ENCODE results near the gene CD300LD. TPM values are rescaled to one million over a fixed set of nuclear protein-coding genes. Genes with fewer than 3 reads are reported as not detected.

The CD300LD gene
- total RNA-seq, 1 experiment from 2014 or later: not detected

DNA sequence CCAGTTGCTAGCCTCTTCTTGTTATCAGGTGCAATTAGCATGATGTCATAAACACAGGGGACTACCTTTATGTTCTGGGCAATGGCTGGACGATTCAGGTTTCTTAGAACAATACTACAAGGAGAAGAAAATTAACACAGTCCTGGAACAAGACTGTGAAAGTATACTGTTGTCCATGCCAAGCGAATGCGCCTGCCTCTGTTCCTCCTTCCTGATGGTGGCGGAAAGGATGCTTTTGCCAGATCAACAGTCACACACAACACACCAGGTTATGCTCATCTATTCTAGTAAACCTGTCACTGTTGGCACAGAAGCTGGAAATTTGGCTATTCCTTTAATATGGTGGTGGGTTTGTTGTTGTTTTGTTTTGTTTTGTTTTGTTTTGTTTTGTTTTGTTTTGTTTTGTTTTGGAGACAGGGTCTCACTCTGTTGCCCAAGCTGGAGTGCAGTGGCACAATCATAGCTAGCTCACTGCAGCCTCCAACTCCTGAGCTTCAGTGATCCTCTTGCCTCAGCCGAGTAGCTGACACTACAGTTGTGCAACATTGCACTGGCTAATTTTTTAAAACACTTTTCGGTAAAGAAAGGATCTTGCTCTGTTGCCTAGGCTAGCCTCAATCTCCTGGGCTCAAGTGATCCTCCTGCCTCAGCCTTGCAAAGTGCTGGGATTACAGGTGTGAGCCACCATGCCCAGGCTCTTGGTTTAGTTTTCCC is 3.1 kb upstream of the CD300LD start:
- Mint-ChIP-seq H3K27ac (ENCODE audit: low read depth, unreplicated experiment) (no peak overlapping the region), H3K4me3 (ENCODE audit: unreplicated experiment) (no peak overlapping the region), H3K36me3 (ENCODE audit: insufficient read depth, unreplicated experiment) (no peaks in the 10 kb centered on the region), H3K9me3 (ENCODE audit: unreplicated experiment) (no peaks in the 10 kb centered on the region), H3K4me1 (ENCODE audit: insufficient read depth, unreplicated experiment) (peaks cover 21% of the 10 kb centered on the region), H3K27me3 (ENCODE audit: insufficient read depth, unreplicated experiment) (no peaks in the 10 kb centered on the region)
- DNase-seq (ENCODE audit: unreplicated experiment): no peak
- TF ChIP-seq, protein P1, sequence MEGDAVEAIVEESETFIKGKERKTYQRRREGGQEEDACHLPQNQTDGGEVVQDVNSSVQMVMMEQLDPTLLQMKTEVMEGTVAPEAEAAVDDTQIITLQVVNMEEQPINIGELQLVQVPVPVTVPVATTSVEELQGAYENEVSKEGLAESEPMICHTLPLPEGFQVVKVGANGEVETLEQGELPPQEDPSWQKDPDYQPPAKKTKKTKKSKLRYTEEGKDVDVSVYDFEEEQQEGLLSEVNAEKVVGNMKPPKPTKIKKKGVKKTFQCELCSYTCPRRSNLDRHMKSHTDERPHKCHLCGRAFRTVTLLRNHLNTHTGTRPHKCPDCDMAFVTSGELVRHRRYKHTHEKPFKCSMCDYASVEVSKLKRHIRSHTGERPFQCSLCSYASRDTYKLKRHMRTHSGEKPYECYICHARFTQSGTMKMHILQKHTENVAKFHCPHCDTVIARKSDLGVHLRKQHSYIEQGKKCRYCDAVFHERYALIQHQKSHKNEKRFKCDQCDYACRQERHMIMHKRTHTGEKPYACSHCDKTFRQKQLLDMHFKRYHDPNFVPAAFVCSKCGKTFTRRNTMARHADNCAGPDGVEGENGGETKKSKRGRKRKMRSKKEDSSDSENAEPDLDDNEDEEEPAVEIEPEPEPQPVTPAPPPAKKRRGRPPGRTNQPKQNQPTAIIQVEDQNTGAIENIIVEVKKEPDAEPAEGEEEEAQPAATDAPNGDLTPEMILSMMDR (IDR thresholded peaks at IDR 0.05; ENCODE audit: unreplicated experiment): no peak
- intact Hi-C loops (cut with micrococcal nuclease): no loop called here
- POLR2A ChIA-PET: interaction anchor here (0.6 kb wide), 1 partner anchor 8 kb away, joined by 3 read pairs; no protein-coding TSS in a partner anchor
- CTCF ChIA-PET: interaction anchor here (1.0 to 1.2 kb wide), 2 partner anchors 8 to 54 kb away, joined by 4 read pairs; no protein-coding TSS in a partner anchor
- no TSS peak for BruUV-seq (replicated peaks)

DNA sequence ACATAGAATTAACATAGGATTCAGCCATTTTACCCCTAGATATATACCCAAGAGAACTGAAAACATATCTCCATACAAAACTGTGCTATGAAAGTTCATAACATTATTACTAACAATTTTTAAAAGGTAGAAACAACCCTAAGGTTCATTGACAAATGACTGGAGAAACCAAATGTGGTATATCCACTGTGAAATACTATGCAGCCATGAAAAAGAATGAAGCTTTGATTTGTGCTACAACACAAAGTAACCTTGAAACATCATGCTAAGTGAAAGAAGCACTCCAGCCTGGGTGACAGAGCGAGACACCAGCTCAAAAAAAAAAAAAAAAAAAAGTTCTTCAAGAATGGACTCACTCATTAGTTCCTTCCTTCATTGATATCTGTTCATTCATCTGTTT is 580 bp downstream of the CD300LD start:
- ChIA-PET CTCF (interaction anchor here (0.6 to 1.8 kb wide), 3 partner anchors 9 to 213 kb away, joined by 3 to 5 read pairs (median 3); no protein-coding TSS in a partner anchor), POLR2A (interaction anchor here (1.3 kb wide), 1 partner anchor 22 kb away, joined by 3 read pairs; no protein-coding TSS in a partner anchor)

DNA sequence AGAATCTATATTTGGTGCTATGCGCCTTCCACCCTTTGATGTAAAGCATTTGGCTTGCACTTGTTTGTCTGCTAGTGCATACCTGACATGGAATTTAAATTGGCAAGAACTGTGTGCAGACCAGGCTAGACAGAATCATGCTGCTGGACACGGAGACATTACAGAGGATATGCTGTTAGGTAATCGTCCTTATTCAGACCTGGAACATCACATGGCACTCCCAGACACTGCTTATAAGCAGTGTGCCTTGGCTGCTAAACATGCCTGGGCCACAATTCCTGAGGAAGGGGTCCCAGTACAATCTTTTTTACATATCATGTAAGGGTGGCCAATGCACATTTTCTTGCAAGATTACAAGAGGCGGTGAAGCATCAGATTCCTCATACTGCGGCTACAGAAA is 6.4 kb downstream of the CD300LD start:
- no peak for DNase-seq (ENCODE audit: unreplicated experiment)
- Mint-ChIP-seq H3K4me3 (ENCODE audit: unreplicated experiment) (no peak overlapping the region), H3K4me1 (ENCODE audit: insufficient read depth, unreplicated experiment) (peaks cover 10% of the 10 kb centered on the region), H3K27ac (ENCODE audit: low read depth, unreplicated experiment) (no peak overlapping the region), H3K36me3 (ENCODE audit: insufficient read depth, unreplicated experiment) (no peaks in the 10 kb centered on the region), H3K9me3 (ENCODE audit: unreplicated experiment) (no peaks in the 10 kb centered on the region), H3K27me3 (ENCODE audit: insufficient read depth, unreplicated experiment) (no peaks in the 10 kb centered on the region)
- ChIA-PET POLR2A (interaction anchor here (0.7 to 2.3 kb wide), 2 partner anchors 16 to 34 kb away, joined by 3 to 6 read pairs; no protein-coding TSS in a partner anchor), CTCF (interaction anchor here (0.5 to 2.1 kb wide), 2 partner anchors 13 to 207 kb away, joined by 3 to 4 read pairs; no protein-coding TSS in a partner anchor)
- BruUV-seq (replicated peaks): no TSS peak
- TF ChIP-seq, protein P1 (IDR thresholded peaks at IDR 0.05; ENCODE audit: unreplicated experiment): no peak
- intact Hi-C loops (cut with micrococcal nuclease): no loop called here

More for the DNA sequence above, 580 bp downstream of the CD300LD start:
- no peaks in the 10 kb centered on the region for H3K9me3 Mint-ChIP-seq (ENCODE audit: unreplicated experiment)
- peaks cover 10% of the 10 kb centered on the region for H3K4me1 Mint-ChIP-seq (ENCODE audit: insufficient read depth, unreplicated experiment)
- no peak for DNase-seq (ENCODE audit: unreplicated experiment)
- H3K27me3 Mint-ChIP-seq (ENCODE audit: insufficient read depth, unreplicated experiment): no peaks in the 10 kb centered on the region
- intact Hi-C loops (cut with micrococcal nuclease): no loop called here
- TF ChIP-seq, protein P1 (IDR thresholded peaks at IDR 0.05; ENCODE audit: unreplicated experiment): no peak
- no peaks in the 10 kb centered on the region for H3K36me3 Mint-ChIP-seq (ENCODE audit: insufficient read depth, unreplicated experiment)
- H3K27ac Mint-ChIP-seq (ENCODE audit: low read depth, unreplicated experiment): no peak overlapping the region
- H3K4me3 Mint-ChIP-seq (ENCODE audit: unreplicated experiment): no peak overlapping the region
- no TSS peak for BruUV-seq (replicated peaks)

DNA sequence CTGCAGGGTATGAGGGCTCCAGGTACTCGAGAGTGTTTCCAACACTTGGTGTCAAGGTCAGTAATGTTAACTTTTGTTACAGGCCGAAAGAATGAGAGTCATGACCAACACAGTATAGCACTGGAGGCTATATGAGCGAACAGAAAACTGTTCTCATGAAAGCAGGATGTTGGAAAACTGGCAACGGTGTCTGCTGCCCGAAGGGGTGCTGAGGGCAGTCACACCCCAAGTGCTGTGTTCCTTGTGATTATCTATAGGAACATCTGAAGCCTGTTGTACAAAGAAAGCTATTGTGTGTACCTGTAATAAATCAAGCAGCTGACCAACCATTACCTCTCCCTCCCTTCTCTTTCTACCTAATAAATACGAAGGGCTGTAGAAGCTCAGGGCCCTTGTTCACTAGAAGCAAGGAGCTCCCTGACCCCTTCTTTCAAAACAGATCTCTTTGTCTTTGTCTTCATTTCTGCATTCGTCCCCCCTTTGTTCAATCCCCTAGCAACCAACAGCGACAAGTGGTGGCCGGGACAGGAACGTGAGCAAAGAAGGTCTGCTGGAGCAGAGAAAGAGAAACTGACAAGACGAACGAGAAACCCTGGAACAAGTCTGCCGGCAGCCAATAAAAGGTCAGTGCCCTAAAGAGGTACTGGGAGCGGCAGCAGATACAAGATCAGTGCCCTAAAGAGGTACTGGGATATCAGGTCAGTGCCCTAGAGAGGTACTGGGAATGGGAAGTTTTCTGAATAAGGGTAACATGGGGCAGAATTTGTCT is 7.6 kb downstream of the CD300LD start:
- Mint-ChIP-seq H3K9me3 (ENCODE audit: unreplicated experiment) (no peaks in the 10 kb centered on the region), H3K4me1 (ENCODE audit: insufficient read depth, unreplicated experiment) (peaks cover 10% of the 10 kb centered on the region), H3K36me3 (ENCODE audit: insufficient read depth, unreplicated experiment) (no peaks in the 10 kb centered on the region), H3K27ac (ENCODE audit: low read depth, unreplicated experiment) (no peak overlapping the region), H3K27me3 (ENCODE audit: insufficient read depth, unreplicated experiment) (no peaks in the 10 kb centered on the region), H3K4me3 (ENCODE audit: unreplicated experiment) (no peak overlapping the region)
- intact Hi-C loops (cut with micrococcal nuclease): no loop called here
- POLR2A ChIA-PET: interaction anchor here (1.2 to 1.7 kb wide), 2 partner anchors 11 to 15 kb away, joined by 3 to 4 read pairs; no protein-coding TSS in a partner anchor
- DNase-seq (ENCODE audit: unreplicated experiment): no peak
- TF ChIP-seq, protein P1 (IDR thresholded peaks at IDR 0.05; ENCODE audit: unreplicated experiment): no peak
- CTCF ChIA-PET: interaction anchor here (0.6 to 1.4 kb wide), 2 partner anchors 11 to 90 kb away, joined by 3 to 4 read pairs; no protein-coding TSS in a partner anchor
- BruUV-seq (replicated peaks): no TSS peak
